Non-pigmented ciliary epithelial cell (primary cell): ENCODE results near the gene SOS2.
"Not testable (repeated sequence)": the region's sequence is repeated elsewhere in the genome, so short reads cannot be mapped to it uniquely, and the experiment has no call there.

ENCODE experiments used
- DNase-seq: peaks from one replicate; pipeline ENCODE4 v3.0.0-alpha.2; 2010; ENCODE audit warnings: low read depth

Gene SOS2

GRCh38 chr14:50225974-50226297 is 5.4 kb downstream of the SOS2 start:
- no peak for DNase-seq

- peak; percentile 75 for DNase-seq
These were observed 6.1 kb downstream of the SOS2 start for GRCh38 chr14:50225067-50225973.

- no peak for DNase-seq
These were observed 9.2 kb downstream of the SOS2 start for GRCh38 chr14:50222055-50222613.

- DNase-seq: no peak
These were observed 12.9 kb downstream of the SOS2 start for GRCh38 chr14:50218501-50218900.

GRCh38 chr14:50215416-50215815 is 16.0 kb downstream of the SOS2 start:
- no peak for DNase-seq

DNA sequence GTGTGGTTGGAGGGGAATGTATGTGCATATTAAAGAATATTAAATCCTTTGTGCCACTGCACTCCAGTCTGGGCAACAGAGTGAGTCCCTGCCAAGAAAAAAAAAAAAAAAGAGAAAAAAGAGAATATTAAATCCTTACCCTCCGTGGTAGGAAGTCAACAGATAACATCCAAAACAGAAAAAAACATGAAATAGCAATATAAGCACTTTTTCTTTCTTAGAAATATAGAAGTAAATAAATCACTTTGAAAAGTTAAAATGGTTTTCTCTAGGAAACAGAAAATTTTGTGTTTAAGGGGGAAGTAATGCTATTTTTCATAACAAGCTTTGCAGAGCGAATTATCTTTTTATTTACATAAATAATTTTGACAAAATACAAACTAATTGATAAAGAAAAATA is 17.6 kb downstream of the SOS2 start:
- no peak for DNase-seq

DNA sequence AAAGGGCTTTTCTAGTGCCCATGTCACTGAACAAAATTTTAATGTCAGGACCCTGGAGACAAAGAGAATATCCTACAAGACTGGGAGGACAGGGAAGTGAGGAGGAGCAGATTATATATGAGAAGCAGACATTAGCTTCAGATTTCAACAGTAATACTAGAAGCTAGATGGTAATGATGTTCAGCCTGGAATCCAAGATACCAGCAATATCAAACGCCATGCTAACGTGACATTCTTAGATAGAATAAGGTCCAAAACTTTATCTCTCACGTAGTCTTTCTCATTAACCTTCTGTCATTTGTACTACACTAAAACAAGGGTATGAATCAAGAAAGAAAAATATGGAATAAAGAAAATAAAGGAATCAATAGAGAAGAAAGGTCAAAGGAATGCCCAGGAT is 18.7 kb downstream of the SOS2 start:
- DNase-seq: no peak

GRCh38 chr14:50210074-50210473 is 21.3 kb downstream of the SOS2 start:
- no peak for DNase-seq

DNA sequence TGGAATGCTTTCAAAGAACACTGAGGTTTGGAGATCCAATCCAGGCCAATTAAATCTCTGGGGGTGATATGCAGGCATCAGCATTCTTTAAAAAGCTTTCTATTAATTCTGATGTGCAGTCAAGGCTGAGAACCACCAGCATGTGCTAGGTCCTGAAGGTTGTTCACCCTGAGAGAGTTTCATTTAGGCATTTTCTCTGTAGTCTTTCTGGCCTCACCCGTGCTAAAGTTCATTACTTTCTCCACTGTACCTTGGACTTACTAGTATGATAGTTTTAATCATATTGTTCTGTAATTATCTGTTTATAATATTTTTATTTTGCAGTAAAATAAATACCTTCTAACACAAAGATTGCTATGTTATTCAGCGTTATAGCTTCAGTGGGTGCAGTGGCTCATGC is 32.9 kb downstream of the SOS2 start:
- DNase-seq: no peak

DNA sequence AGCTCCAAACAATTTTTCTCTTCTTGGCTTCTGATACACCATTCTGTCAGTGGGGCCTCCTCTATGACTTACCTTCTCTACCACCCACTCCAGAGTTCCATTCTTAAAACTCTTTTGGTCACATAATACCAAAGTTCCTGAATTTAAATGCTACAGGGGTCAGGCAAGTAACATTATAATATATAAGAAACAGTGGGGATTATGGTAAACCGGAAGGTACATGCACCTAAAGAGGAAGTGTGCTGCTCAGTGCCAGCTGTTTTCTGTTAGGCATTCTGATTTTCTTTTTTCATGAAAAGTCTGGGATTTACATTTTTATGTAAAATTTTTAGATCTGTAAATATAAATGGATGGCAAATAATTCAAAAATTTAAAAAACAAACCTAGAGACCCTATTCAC is 39.9 kb downstream of the SOS2 start:
- DNase-seq: no peak

DNA sequence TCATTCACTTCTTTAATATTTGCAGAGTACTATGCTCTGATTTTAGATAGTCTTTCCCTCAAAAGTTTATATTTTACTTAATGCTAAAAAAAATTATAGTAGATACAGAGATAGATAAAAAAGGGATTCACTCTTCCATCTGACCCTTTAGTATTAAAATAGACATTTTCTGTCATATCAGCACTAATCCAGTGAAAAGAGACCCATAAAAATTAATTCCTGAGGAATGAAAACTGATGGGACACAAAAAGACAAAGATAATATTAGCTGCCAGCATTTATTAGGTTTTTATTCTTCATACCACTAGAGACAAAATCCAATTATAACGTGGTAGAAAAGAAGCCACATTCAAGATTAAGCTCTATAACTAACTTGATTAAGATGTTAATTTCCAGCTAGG is 45.3 kb downstream of the SOS2 start:
- no peak for DNase-seq

DNA sequence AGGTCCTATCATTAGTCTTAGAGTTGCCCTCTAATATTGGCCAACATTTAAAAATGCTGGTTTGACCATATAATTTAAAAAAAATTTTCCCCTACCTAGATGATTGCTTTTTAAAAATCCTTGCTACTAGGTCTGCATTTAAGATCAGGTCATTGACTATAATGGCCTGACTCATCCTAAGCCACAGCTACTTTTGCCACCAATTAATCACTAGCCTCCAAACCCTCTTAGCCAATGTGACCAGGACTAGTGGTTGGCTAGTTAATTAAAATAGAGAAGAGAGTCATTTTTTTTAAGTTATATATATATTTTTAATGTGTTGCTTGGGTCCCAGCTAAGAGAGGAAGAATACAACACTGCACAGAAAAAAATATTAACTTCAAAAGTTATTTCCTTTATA is 57.5 kb downstream of the SOS2 start:
- no peak for DNase-seq

GRCh38 chr14:50171895-50172294 is 59.5 kb downstream of the SOS2 start:
- DNase-seq: no peak

DNA sequence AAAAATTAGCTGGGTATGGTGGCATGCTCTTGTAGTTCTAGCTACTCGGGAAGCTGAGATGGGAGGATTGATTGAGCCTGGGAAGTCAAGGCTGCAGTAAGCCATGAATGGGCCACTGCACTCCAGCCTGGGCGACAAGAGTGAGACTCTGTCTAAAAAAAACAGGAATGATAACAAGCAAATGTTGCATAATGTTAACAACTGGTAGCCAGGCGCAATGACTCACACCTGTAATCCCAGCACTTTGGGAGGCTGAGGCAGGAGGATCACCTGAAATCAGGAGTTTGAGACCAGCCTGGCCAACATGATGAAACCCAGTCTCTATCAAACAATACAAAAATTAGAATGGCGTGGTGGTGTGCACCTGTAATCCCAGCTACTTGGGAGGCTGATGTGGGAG is 64.0 kb downstream of the SOS2 start:
- not testable (repeated sequence) for DNase-seq

DNA sequence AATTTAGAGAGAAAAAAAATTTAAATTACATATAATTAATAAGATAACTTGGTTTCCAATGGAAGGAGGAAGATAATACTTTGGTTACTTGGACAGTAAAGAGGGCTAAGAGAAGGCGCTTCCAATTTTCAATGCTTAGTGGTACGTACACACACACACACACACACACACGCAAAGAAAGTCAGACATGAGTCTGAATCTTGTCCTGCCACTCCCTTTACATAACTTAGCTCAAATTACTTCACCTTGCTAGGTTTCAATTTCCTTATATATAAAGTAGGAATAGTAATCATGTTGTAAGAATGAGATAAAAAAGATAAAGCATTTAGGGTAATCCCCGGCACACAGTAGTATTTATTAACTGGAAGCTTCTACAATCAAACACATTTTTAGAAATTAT is 75.3 kb downstream of the SOS2 start:
- no peak for DNase-seq

- DNase-seq: no peak
These were observed 82.6 kb downstream of the SOS2 start for GRCh38 chr14:50148799-50149198.

- DNase-seq: no peak
These were observed 92.2 kb downstream of the SOS2 start for GRCh38 chr14:50139192-50139591.

DNA sequence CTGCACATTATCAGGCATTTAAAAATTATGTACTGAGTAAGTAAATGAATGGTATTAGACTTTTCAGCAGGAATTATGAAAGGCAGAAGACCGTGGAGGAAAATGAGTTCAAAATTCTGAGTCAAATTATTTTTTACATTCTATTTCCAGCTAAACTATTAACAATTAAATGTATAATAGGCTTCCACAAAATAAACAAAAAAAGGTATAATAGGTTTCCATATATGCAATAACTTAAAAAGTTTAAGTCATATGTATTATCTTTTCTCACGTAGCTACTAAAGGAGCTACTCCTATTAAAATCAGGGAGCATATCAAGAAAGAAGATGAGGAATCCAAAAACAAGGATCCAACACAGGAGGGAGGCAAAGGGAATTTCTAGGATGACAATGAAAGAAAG is 103.6 kb downstream of the SOS2 start:
- no peak for DNase-seq

GRCh38 chr14:50123062-50123461 is 108.3 kb downstream of the SOS2 start:
- DNase-seq: no peak

GRCh38 chr14:50122291-50122690 is 109.1 kb downstream of the SOS2 start:
- no peak for DNase-seq

GRCh38 chr14:50121486-50121885 is 109.9 kb downstream of the SOS2 start:
- DNase-seq: no peak

DNA sequence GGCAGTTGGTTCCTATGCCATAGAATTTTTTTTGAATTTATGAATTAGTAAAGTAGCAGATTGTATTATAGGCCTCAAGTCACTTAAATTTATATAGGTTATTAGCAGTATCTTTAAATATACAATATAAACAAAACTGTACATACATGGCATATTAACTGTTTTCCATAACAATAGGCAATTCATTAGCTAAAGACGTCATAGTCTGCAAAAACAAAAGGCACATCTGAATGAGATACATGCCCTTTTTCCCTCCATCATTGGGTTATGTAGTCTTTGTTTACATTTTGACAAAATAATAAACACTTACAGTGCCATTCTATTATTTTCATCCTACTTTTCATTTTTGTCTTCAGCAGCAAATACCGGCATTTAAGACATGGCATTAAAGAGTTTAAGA is 113.9 kb downstream of the SOS2 start:
- no peak for DNase-seq

- DNase-seq: no peak
These were observed 114.4 kb downstream of the SOS2 start for GRCh38 chr14:50116966-50117365.
